Measurements from ENCODE around the gene MESP2. TPM values are rescaled to one million over a fixed set of nuclear protein-coding genes. Genes with fewer than 3 reads are reported as not detected.

Gene MESP2
- total RNA-seq, 2 experiments from 2014 or later: not detected

GRCh38 chr15:89795996-89796395, 19.9 kb downstream of the MESP2 start:
- H3K4me3 Mint-ChIP-seq: no peak overlapping the region
- POLR2A ChIA-PET: no interaction called here
- H3K9me3 Mint-ChIP-seq (ENCODE audit: insufficient read depth): no peaks in the 10 kb centered on the region
- ATAC-seq: no peak
- H3K27ac Mint-ChIP-seq: no peak overlapping the region
- DNase-seq: no peak
- no peaks in the 10 kb centered on the region for H3K36me3 Mint-ChIP-seq (ENCODE audit: low read depth)
- H3K4me1 Mint-ChIP-seq (ENCODE audit: low read depth): no peaks in the 10 kb centered on the region
- CTCF ChIA-PET: interaction anchor here (0.9 to 1.2 kb wide), 2 partner anchors 36 to 79 kb away, joined by 3 read pairs; no protein-coding TSS in a partner anchor
- peaks cover 11% of the 10 kb centered on the region for H3K27me3 Mint-ChIP-seq (ENCODE audit: low read depth)

- H3K27me3 Mint-ChIP-seq (ENCODE audit: low read depth): peaks cover 11% of the 10 kb centered on the region
- DNase-seq (no peak), ATAC-seq (no peak)
- ChIA-PET CTCF (no interaction called here), POLR2A (no interaction called here)
- H3K4me3 Mint-ChIP-seq: no peak overlapping the region
- H3K36me3 Mint-ChIP-seq (ENCODE audit: low read depth): no peaks in the 10 kb centered on the region
- H3K4me1 Mint-ChIP-seq (ENCODE audit: low read depth): no peaks in the 10 kb centered on the region
- H3K9me3 Mint-ChIP-seq (ENCODE audit: insufficient read depth): no peaks in the 10 kb centered on the region
- no peak overlapping the region for H3K27ac Mint-ChIP-seq
Measured at GRCh38 chr15:89797678-89798201, 21.6 kb downstream of the MESP2 start.

GRCh38 chr15:89799011-89799911, 23.1 kb downstream of the MESP2 start:
- ChIA-PET CTCF (interaction anchor here (1.1 kb wide), 1 partner anchor 38 kb away, joined by 4 read pairs; no protein-coding TSS in a partner anchor), POLR2A (no interaction called here)
- H3K4me3 Mint-ChIP-seq: no peak overlapping the region
- peaks cover 11% of the 10 kb centered on the region for H3K27me3 Mint-ChIP-seq (ENCODE audit: low read depth)
- H3K27ac Mint-ChIP-seq: no peak overlapping the region
- H3K4me1 Mint-ChIP-seq (ENCODE audit: low read depth): no peaks in the 10 kb centered on the region
- H3K9me3 Mint-ChIP-seq (ENCODE audit: insufficient read depth): no peaks in the 10 kb centered on the region
- DNase-seq (no peak), ATAC-seq (no peak)
- no peaks in the 10 kb centered on the region for H3K36me3 Mint-ChIP-seq (ENCODE audit: low read depth)

GRCh38 chr15:89799918-89800498, 23.9 kb downstream of the MESP2 start:
- Mint-ChIP-seq H3K4me1 (ENCODE audit: low read depth) (no peaks in the 10 kb centered on the region), H3K9me3 (ENCODE audit: insufficient read depth) (no peaks in the 10 kb centered on the region), H3K36me3 (ENCODE audit: low read depth) (no peaks in the 10 kb centered on the region), H3K27me3 (ENCODE audit: low read depth) (peaks cover 7% of the 10 kb centered on the region), H3K27ac (no peak overlapping the region), H3K4me3 (no peak overlapping the region)
- CTCF ChIA-PET: no interaction called here
- POLR2A ChIA-PET: no interaction called here
- no peak for DNase-seq
- no peak for ATAC-seq

GRCh38 chr15:89801471-89802195, 25.5 kb downstream of the MESP2 start:
- ChIA-PET CTCF (no interaction called here), POLR2A (no interaction called here)
- no peak overlapping the region for H3K27ac Mint-ChIP-seq
- H3K36me3 Mint-ChIP-seq (ENCODE audit: low read depth): no peaks in the 10 kb centered on the region
- H3K27me3 Mint-ChIP-seq (ENCODE audit: low read depth): no peaks in the 10 kb centered on the region
- H3K9me3 Mint-ChIP-seq (ENCODE audit: insufficient read depth): no peaks in the 10 kb centered on the region
- DNase-seq (no peak), ATAC-seq (no peak)
- no peak overlapping the region for H3K4me3 Mint-ChIP-seq
- H3K4me1 Mint-ChIP-seq (ENCODE audit: low read depth): no peaks in the 10 kb centered on the region

GRCh38 chr15:89802231-89802928, 26.2 kb downstream of the MESP2 start:
- H3K27ac Mint-ChIP-seq: no peak overlapping the region
- ATAC-seq (no peak), DNase-seq (no peak)
- no peaks in the 10 kb centered on the region for H3K27me3 Mint-ChIP-seq (ENCODE audit: low read depth)
- POLR2A ChIA-PET: no interaction called here
- no peaks in the 10 kb centered on the region for H3K9me3 Mint-ChIP-seq (ENCODE audit: insufficient read depth)
- H3K36me3 Mint-ChIP-seq (ENCODE audit: low read depth): no peaks in the 10 kb centered on the region
- no peaks in the 10 kb centered on the region for H3K4me1 Mint-ChIP-seq (ENCODE audit: low read depth)
- CTCF ChIA-PET: no interaction called here
- H3K4me3 Mint-ChIP-seq: no peak overlapping the region

GRCh38 chr15:89802986-89803824, 27.1 kb downstream of the MESP2 start:
- no peaks in the 10 kb centered on the region for H3K27me3 Mint-ChIP-seq (ENCODE audit: low read depth)
- CTCF ChIA-PET: no interaction called here
- H3K9me3 Mint-ChIP-seq (ENCODE audit: insufficient read depth): no peaks in the 10 kb centered on the region
- H3K4me1 Mint-ChIP-seq (ENCODE audit: low read depth): no peaks in the 10 kb centered on the region
- POLR2A ChIA-PET: interaction anchor here (0.6 kb wide), 1 partner anchor 8 kb away, joined by 3 read pairs; no protein-coding TSS in a partner anchor
- ATAC-seq: no peak
- H3K4me3 Mint-ChIP-seq: no peak overlapping the region
- DNase-seq: no peak
- no peaks in the 10 kb centered on the region for H3K36me3 Mint-ChIP-seq (ENCODE audit: low read depth)
- H3K27ac Mint-ChIP-seq: no peak overlapping the region

- DNase-seq: no peak
- CTCF ChIA-PET: no interaction called here
Measured at GRCh38 chr15:89803941-89804800, 28.0 kb downstream of the MESP2 start.

GRCh38 chr15:89805241-89806209, 29.4 kb downstream of the MESP2 start:
- no peaks in the 10 kb centered on the region for H3K4me1 Mint-ChIP-seq (ENCODE audit: low read depth)
- no peak for DNase-seq
- no peaks in the 10 kb centered on the region for H3K36me3 Mint-ChIP-seq (ENCODE audit: low read depth)
- no peak overlapping the region for H3K4me3 Mint-ChIP-seq
- ChIA-PET POLR2A (interaction anchor here (0.6 kb wide), 1 partner anchor 209 kb away, joined by 4 read pairs; no protein-coding TSS in a partner anchor), CTCF (no interaction called here)
- H3K27me3 Mint-ChIP-seq (ENCODE audit: low read depth): no peaks in the 10 kb centered on the region
- no peaks in the 10 kb centered on the region for H3K9me3 Mint-ChIP-seq (ENCODE audit: insufficient read depth)
- H3K27ac Mint-ChIP-seq: no peak overlapping the region
- no peak for ATAC-seq

More at GRCh38 chr15:89803941-89804800, 28.0 kb downstream of the MESP2 start:
- Mint-ChIP-seq H3K27me3 (ENCODE audit: low read depth) (no peaks in the 10 kb centered on the region), H3K4me3 (no peak overlapping the region), H3K27ac (no peak overlapping the region), H3K36me3 (ENCODE audit: low read depth) (no peaks in the 10 kb centered on the region), H3K4me1 (ENCODE audit: low read depth) (no peaks in the 10 kb centered on the region), H3K9me3 (ENCODE audit: insufficient read depth) (no peaks in the 10 kb centered on the region)
- POLR2A ChIA-PET: interaction anchor here (0.6 kb wide), 2 partner anchors 9 to 1680 kb away, joined by 3 read pairs; no protein-coding TSS in a partner anchor
- no peak for ATAC-seq
